Endothelial cell of umbilical vein (primary cell): ENCODE measurements around the gene CRYL1. TPM values are rescaled to one million over a fixed set of nuclear protein-coding genes. Genes with fewer than 3 reads are reported as not detected.

Experiments
- BruUV-seq: library from RNA; stranded (reverse); fragments of 400-500 nt; replicated peaks from 2 replicates; lab custom pipeline; 2021; lab: Mats Ljungman, UMichigan
- CTCF ChIA-PET: fragments of 300-600, 350-600 bp; sonication (Branson Sonifier 250); formaldehyde crosslinking; loops from one replicate; lab custom pipeline; 2021; ENCODE audit warnings: antibody characterized with exemption, inconsistent platforms; lab: Charles Lee
- POLR2A ChIA-PET: fragments of 300-600, 350-600 bp; sonication (Branson Sonifier 250); formaldehyde crosslinking; loops from one replicate; lab custom pipeline; 2021; ENCODE audit warnings: antibody characterized with exemption, inconsistent platforms; lab: Charles Lee
- DNase-seq: peaks from one replicate; pipeline ENCODE4 v3.0.0-alpha.2; 2011; ENCODE audit warnings: low read depth, low spot score
- FAIRE-seq: peaks from 2 replicates; lab custom pipeline; 2011; peaks lifted over from hg19 to GRCh38; lab: Jason Lieb, UNC
- H2AFZ ChIP-seq: 2 replicates; pipeline ENCODE4 v1.6.0; 2012; ENCODE audit warnings: low read depth, low read length, control low read depth, inconsistent platforms
- H3K27ac ChIP-seq: 2 replicates; pipeline ENCODE4 v1.5.1; 2011; ENCODE audit warnings: low read depth, mild to moderate bottlenecking, control low read depth, low read length, moderate library complexity; ENCODE audit not compliant: insufficient read depth
- H3K27me3 ChIP-seq, 2 experiments: 2 replicates each; pipeline versions ENCODE4 v1.6.0 to v1.6.1; 2011; ENCODE audit warnings: low read length in 2 of 2, mixed read lengths in 1 of 2; ENCODE audit not compliant: control insufficient read depth in 2 of 2, insufficient read depth in 2 of 2
- H3K36me3 ChIP-seq, 2 experiments: 2 replicates in 1 of 2; 3 replicates in 1 of 2; pipeline ENCODE4 v1.5.1; 2011; ENCODE audit warnings: low read length in 2 of 2, mild to moderate bottlenecking in 1 of 2, moderate library complexity in 1 of 2; ENCODE audit not compliant: control insufficient read depth in 2 of 2, insufficient read depth in 2 of 2; ENCODE audit errors: extremely low read depth in 1 of 2
- H3K4me1 ChIP-seq: 3 replicates; pipeline ENCODE4 v1.5.1; 2011; ENCODE audit warnings: mild to moderate bottlenecking, low read length; ENCODE audit not compliant: control insufficient read depth, insufficient read depth; ENCODE audit errors: extremely low read depth
- H3K4me2 ChIP-seq: 2 replicates; pipeline ENCODE4 v1.6.1; 2011; ENCODE audit warnings: low read length, control low read depth, mixed read lengths; ENCODE audit not compliant: insufficient read depth
- H3K4me3 ChIP-seq, 3 experiments: fragments of 200-600 bp in 1 of 3; sonication (generic), shearing (Covaris generic) in 1 of 3; replicated peaks in 1 of 3; 2 replicates each; pipeline ENCODE4 v1.5.1; 2011 to 2016; ENCODE audit warnings: control low read depth in 3 of 3, low read length in 3 of 3, mild to moderate bottlenecking in 2 of 3, inconsistent platforms in 1 of 3, low read depth in 1 of 3, moderate library complexity in 1 of 3; ENCODE audit not compliant: insufficient read depth in 1 of 3
- H3K79me2 ChIP-seq: 2 replicates; pipeline ENCODE4 v1.6.0; 2012; ENCODE audit warnings: low read length, inconsistent platforms; ENCODE audit not compliant: control insufficient read depth, insufficient read depth
- H3K9ac ChIP-seq: replicated peaks from 2 replicates; pipeline ENCODE3; 2011; ENCODE audit warnings: low read length, control low read depth; ENCODE audit not compliant: insufficient read depth; ENCODE audit errors: extremely low read depth
- H3K9me1 ChIP-seq: replicated peaks from 3 replicates; pipeline ENCODE4 v1.6.0; 2011; ENCODE audit warnings: mild to moderate bottlenecking, low read length; ENCODE audit not compliant: control insufficient read depth, insufficient read depth; ENCODE audit errors: extremely low read depth
- H3K9me3 ChIP-seq: replicated peaks from 2 replicates; pipeline ENCODE4 v1.5.1; 2012; ENCODE audit warnings: low read length, inconsistent platforms; ENCODE audit not compliant: control insufficient read depth, insufficient read depth
- H4K20me1 ChIP-seq: replicated peaks from 2 replicates; pipeline ENCODE3; 2011; ENCODE audit warnings: mild to moderate bottlenecking, low read length; ENCODE audit not compliant: control insufficient read depth, insufficient read depth; ENCODE audit errors: extremely low read depth
- EZH2 ChIP-seq: IDR thresholded peaks from 2 replicates; pipeline ENCODE4 v1.6.1; 2012; ENCODE audit warnings: borderline replicate concordance, low read depth, mild to moderate bottlenecking, moderate library complexity, low read length, inconsistent platforms; ENCODE audit not compliant: severe bottlenecking
- FOS ChIP-seq: IDR thresholded peaks from 2 replicates; pipeline ENCODE4 v1.6.1; 2011; ENCODE audit warnings: mild to moderate bottlenecking, low read length, moderate library complexity, borderline replicate concordance; ENCODE audit not compliant: insufficient read depth
- JUN ChIP-seq: IDR thresholded peaks from 2 replicates; pipeline ENCODE4 v1.6.1; 2011; ENCODE audit warnings: borderline replicate concordance, low read depth; ENCODE audit not compliant: insufficient read length, insufficient read depth
- MAX ChIP-seq: IDR thresholded peaks from 2 replicates; pipeline ENCODE4 v1.6.1; 2011; ENCODE audit not compliant: insufficient read depth, insufficient read length
- MYC ChIP-seq: IDR thresholded peaks from one replicate; pipeline ENCODE4 v1.6.1; 2011; ENCODE audit warnings: mild to moderate bottlenecking, low read depth, low read length
- POLR2A ChIP-seq: IDR thresholded peaks from 2 replicates; pipeline ENCODE4 v1.6.1; 2012; ENCODE audit warnings: low read depth, mild to moderate bottlenecking, control low read depth, low read length
- dilution Hi-C: fragments of 300-500 bp; cut with MboI; formaldehyde crosslinking; loops from one replicate; pipeline ENCODE4 v1.15.0; 2019; ENCODE audit warnings: low sequenced_read_pairs; ENCODE audit not compliant: extremely low pct_ligation_motif_present
- intact Hi-C: fragments of 100-400 bp; cut with micrococcal nuclease; formaldehyde crosslinking; loops from one replicate; pipeline ENCODE4 v1.10.0; 2022
- polyA plus RNA-seq, 4 experiments: library from polyadenylated mRNA; depleted of rRNA in 3 of 4; stranded (reverse) in 3 of 4; unstranded in 1 of 4; fragments of >200 nt; gene quantifications; 2 replicates each; pipeline versions ENCODE4 v1.2.1 to v1.2.3, GENCODE V29; 2011 to 2012; ENCODE audit warnings: missing spikeins in 1 of 4
- total RNA-seq: library from RNA; stranded (reverse); gene quantifications from 2 replicates; pipeline ENCODE4 v1.2.3, GENCODE V29; 2021

The CRYL1 gene
- total and polyA plus RNA-seq, 2 donors (not counting 3 experiments of a cell fraction or from before 2014, with no cell fraction given): 13.9 to 39.0 TPM

GRCh38 chr13:20446900-20447299, 78.8 kb downstream of the CRYL1 start:
- H3K4me1 ChIP-seq: no peaks in the 10 kb centered on the region
- FAIRE-seq (no peak), DNase-seq (no peak)
- dilution Hi-C loops (no loop called here), intact Hi-C loops (no loop called here)
- H3K9me3 ChIP-seq: no peaks in the 10 kb centered on the region
- TF ChIP-seq MAX (no peak), FOS (no peak)
- POLR2A ChIA-PET: no interaction called here
- H3K4me3 ChIP-seq: no peak overlapping the region
- no peak overlapping the region for H3K4me2 ChIP-seq
- peaks cover 0 to 2% of the 10 kb centered on the region in 2 experiments for H3K27me3 ChIP-seq
- H4K20me1 ChIP-seq: no peaks in the 10 kb centered on the region
- no peaks in the 10 kb centered on the region for H3K36me3 ChIP-seq
- H3K79me2 ChIP-seq: no peaks in the 10 kb centered on the region
- no TSS peak for BruUV-seq
- H3K27ac ChIP-seq: no peak overlapping the region
- H2AFZ ChIP-seq: no peak overlapping the region
- no peak overlapping the region for H3K9ac ChIP-seq
- no peaks in the 10 kb centered on the region for H3K9me1 ChIP-seq
- CTCF ChIA-PET: no interaction called here

- intact Hi-C loops: no loop called here
- no peak for DNase-seq
- TF ChIP-seq FOS: no peak
- TF ChIP-seq JUN: no peak
- TF ChIP-seq EZH2: no peak
- TF ChIP-seq MYC: no peak
- no peak for TF ChIP-seq POLR2A
- no peak overlapping the region for H3K9ac ChIP-seq
- H3K27ac ChIP-seq: no peak overlapping the region
- CTCF ChIA-PET: no interaction called here
- H3K4me2 ChIP-seq: no peak overlapping the region
- H3K9me1 ChIP-seq: no peaks in the 10 kb centered on the region
- no peaks in the 10 kb centered on the region for H4K20me1 ChIP-seq
- no peaks in the 10 kb centered on the region for H3K36me3 ChIP-seq
- H3K27me3 ChIP-seq: peaks cover 0 to 2% of the 10 kb centered on the region in 2 experiments
- H3K9me3 ChIP-seq: no peaks in the 10 kb centered on the region
- no peaks in the 10 kb centered on the region for H3K79me2 ChIP-seq
- FAIRE-seq: no peak
- no peak overlapping the region for H2AFZ ChIP-seq
- dilution Hi-C loops: no loop called here
- H3K4me1 ChIP-seq: no peaks in the 10 kb centered on the region
- POLR2A ChIA-PET: no interaction called here
- BruUV-seq: no TSS peak
- H3K4me3 ChIP-seq: no peak overlapping the region
These were observed 79.3 kb downstream of the CRYL1 start for GRCh38 chr13:20446405-20446804.
